ENCODE measurements around the gene BANF2.
"Not testable (repeated sequence)": the region's sequence is repeated elsewhere in the genome, so short reads cannot be mapped to it uniquely, and the experiment has no call there.

The BANF2 gene

GRCh38 chr20:17693444-17694001 is 6.2 kb upstream of the BANF2 start:
- no peak for TF ChIP-seq JUND (IDR thresholded peaks at IDR 0.05; ENCODE audit: low read depth)
- in situ Hi-C loops (cut with HindIII; ENCODE audit: low pct_unique_long_range_greater_than_20kb, low sequenced_read_pairs) = no loop called here
- DNase-seq (ENCODE audit: low read depth in 1 of 2, low spot score in 1 of 2) = no peak

GRCh38 chr20:17694767-17695166 is 5.0 kb upstream of the BANF2 start:
- DNase-seq (ENCODE audit: low read depth in 1 of 2, low spot score in 1 of 2) = no peak
- TF ChIP-seq JUND (IDR thresholded peaks at IDR 0.05; ENCODE audit: low read depth) = no peak
- in situ Hi-C loops (cut with HindIII; ENCODE audit: low pct_unique_long_range_greater_than_20kb, low sequenced_read_pairs) = no loop called here

GRCh38 chr20:17696287-17696686 is 3.5 kb upstream of the BANF2 start:
- TF ChIP-seq JUND (IDR thresholded peaks at IDR 0.05; ENCODE audit: low read depth) = no peak
- DNase-seq (ENCODE audit: low read depth in 1 of 2, low spot score in 1 of 2) = no peak
- in situ Hi-C loops (cut with HindIII; ENCODE audit: low pct_unique_long_range_greater_than_20kb, low sequenced_read_pairs) = no loop called here

GRCh38 chr20:17697171-17697570 is 2.6 kb upstream of the BANF2 start:
- no peak for TF ChIP-seq JUND (IDR thresholded peaks at IDR 0.05; ENCODE audit: low read depth)
- in situ Hi-C loops (cut with HindIII; ENCODE audit: low pct_unique_long_range_greater_than_20kb, low sequenced_read_pairs) = no loop called here
- DNase-seq (ENCODE audit: low read depth in 1 of 2, low spot score in 1 of 2) = no peak

- DNase-seq (ENCODE audit: low read depth in 1 of 2, low spot score in 1 of 2) = no peak
- no peak for TF ChIP-seq JUND (IDR thresholded peaks at IDR 0.05; ENCODE audit: low read depth)
- in situ Hi-C loops (cut with HindIII; ENCODE audit: low pct_unique_long_range_greater_than_20kb, low sequenced_read_pairs) = no loop called here
Observed at GRCh38 chr20:17698384-17698783, 1.4 kb upstream of the BANF2 start.

- TF ChIP-seq JUND (IDR thresholded peaks at IDR 0.05; ENCODE audit: low read depth) = no peak
- in situ Hi-C loops (cut with HindIII; ENCODE audit: low pct_unique_long_range_greater_than_20kb, low sequenced_read_pairs) = no loop called here
- no peak for DNase-seq (ENCODE audit: low read depth in 1 of 2, low spot score in 1 of 2)
Observed at GRCh38 chr20:17700637-17701036, 871 bp downstream of the BANF2 start.

- in situ Hi-C loops (cut with HindIII; ENCODE audit: low pct_unique_long_range_greater_than_20kb, low sequenced_read_pairs) = no loop called here
- no peak for TF ChIP-seq JUND (IDR thresholded peaks at IDR 0.05; ENCODE audit: low read depth)
- DNase-seq (ENCODE audit: low read depth in 1 of 2, low spot score in 1 of 2) = no peak
Observed at GRCh38 chr20:17701826-17702225, 2.1 kb downstream of the BANF2 start.

- DNase-seq (ENCODE audit: low read depth in 1 of 2, low spot score in 1 of 2) = no peak
- in situ Hi-C loops (cut with HindIII; ENCODE audit: low pct_unique_long_range_greater_than_20kb, low sequenced_read_pairs) = no loop called here
- TF ChIP-seq JUND (IDR thresholded peaks at IDR 0.05; ENCODE audit: low read depth) = no peak
Observed at GRCh38 chr20:17704589-17705317, 5.0 kb downstream of the BANF2 start.

GRCh38 chr20:17705916-17706315 is 6.2 kb downstream of the BANF2 start:
- no peak for TF ChIP-seq JUND (IDR thresholded peaks at IDR 0.05; ENCODE audit: low read depth)
- in situ Hi-C loops (cut with HindIII; ENCODE audit: low pct_unique_long_range_greater_than_20kb, low sequenced_read_pairs) = no loop called here
- no peak for DNase-seq (ENCODE audit: low read depth in 1 of 2, low spot score in 1 of 2)

- no peak for TF ChIP-seq JUND (IDR thresholded peaks at IDR 0.05; ENCODE audit: low read depth)
- in situ Hi-C loops (cut with HindIII; ENCODE audit: low pct_unique_long_range_greater_than_20kb, low sequenced_read_pairs) = no loop called here
- DNase-seq (ENCODE audit: low read depth in 1 of 2, low spot score in 1 of 2) = no peak
Observed at GRCh38 chr20:17706632-17707031, 6.9 kb downstream of the BANF2 start.

GRCh38 chr20:17707951-17708350 is 8.2 kb downstream of the BANF2 start:
- in situ Hi-C loops (cut with HindIII; ENCODE audit: low pct_unique_long_range_greater_than_20kb, low sequenced_read_pairs); DNase-seq (ENCODE audit: low read depth in 1 of 2, low spot score in 1 of 2): not testable (repeated sequence)

GRCh38 chr20:17708675-17709360 is 9.1 kb downstream of the BANF2 start:
- in situ Hi-C loops (cut with HindIII; ENCODE audit: low pct_unique_long_range_greater_than_20kb, low sequenced_read_pairs) = no loop called here
- no peak for DNase-seq (ENCODE audit: low read depth in 1 of 2, low spot score in 1 of 2)

More at GRCh38 chr20:17708675-17709360, 9.1 kb downstream of the BANF2 start:
- no peak for TF ChIP-seq JUND (IDR thresholded peaks at IDR 0.05; ENCODE audit: low read depth)

Data from T47D (cell line).